Panc1 (cell line): Measurements from ENCODE around the gene SYT12. TPM values are rescaled to one million over a fixed set of nuclear protein-coding genes. Genes with fewer than 3 reads are reported as not detected.
A peak's percentile ranks its signal among the peaks of the same experiment; 100 is the strongest.

Source experiments
- ATAC-seq: fragments of 200-7000 bp; cut with Tn5 transposase; 2 replicates; pipeline ENCODE4 v1.9.1; 2020; ENCODE audit warnings: mild to moderate bottlenecking, moderate library complexity
- BruUV-seq: library from RNA; stranded (reverse); fragments of 400-500 nt; replicated peaks from 2 replicates; lab custom pipeline; 2021; lab: Mats Ljungman, UMichigan
- CTCF ChIA-PET: fragments of 300-600 bp; sonication (Branson Sonifier 250); formaldehyde crosslinking; loops from one replicate; lab custom pipeline; 2022; ENCODE audit warnings: antibody characterized with exemption; lab: Charles Lee
- POLR2A ChIA-PET: fragments of 300-600 bp; sonication (Branson Sonifier 250); formaldehyde crosslinking; loops from one replicate; lab custom pipeline; 2022; ENCODE audit warnings: antibody characterized with exemption; lab: Charles Lee
- DNase-seq: peaks from one replicate; pipeline ENCODE4 v3.0.0-alpha.2; 2010; ENCODE audit warnings: low read depth, low spot score
- H3K27ac ChIP-seq: 2 replicates; pipeline ENCODE4 v1.5.1; 2011; ENCODE audit warnings: mild to moderate bottlenecking, low read length, inconsistent platforms
- H3K27me3 ChIP-seq: fragments of 200-500 bp; sonication (Bioruptor generic); 2 replicates; pipeline ENCODE4 v1.6.0; 2014; ENCODE audit warnings: low read length, inconsistent platforms; ENCODE audit not compliant: control insufficient read depth, insufficient read depth
- H3K36me3 ChIP-seq: fragments of 200-500 bp; sonication (Bioruptor generic); 2 replicates; pipeline ENCODE4 v1.5.1; 2014; ENCODE audit warnings: inconsistent platforms, mild to moderate bottlenecking, low read length, moderate library complexity; ENCODE audit not compliant: control insufficient read depth, insufficient read depth
- H3K4me1 ChIP-seq: 2 replicates; pipeline ENCODE4 v1.5.1; 2011; ENCODE audit warnings: inconsistent platforms, mild to moderate bottlenecking, low read length, moderate library complexity; ENCODE audit not compliant: control insufficient read depth, insufficient read depth
- H3K4me3 ChIP-seq, 2 experiments: 2 replicates each; pipeline ENCODE4 v1.5.1; 2011 to 2012; ENCODE audit warnings: low read depth in 2 of 2, low read length in 2 of 2, mild to moderate bottlenecking in 2 of 2, inconsistent platforms in 1 of 2, moderate library complexity in 1 of 2
- H3K9me3 ChIP-seq: fragments of 200-500 bp; sonication (Bioruptor generic); 2 replicates; pipeline ENCODE4 v1.5.1; 2014; ENCODE audit warnings: low read depth, mild to moderate bottlenecking, inconsistent platforms, low read length, moderate library complexity; ENCODE audit not compliant: control insufficient read depth, insufficient read depth
- CTCF ChIP-seq: fragments of 450-650 bp; IDR thresholded peaks from 2 replicates; pipeline ENCODE4 v1.5.1; 2017; ENCODE audit warnings: mild to moderate bottlenecking
- POLR2AphosphoS5 ChIP-seq: IDR thresholded peaks from 2 replicates; pipeline ENCODE4 v1.6.1; 2012; ENCODE audit warnings: mild to moderate bottlenecking, low read depth, low read length, moderate library complexity
- REST ChIP-seq, 2 experiments: IDR thresholded peaks; 2 replicates each; pipeline ENCODE4 v1.6.1; 2011 to 2012; ENCODE audit warnings: low read depth in 2 of 2, control low read depth in 1 of 2, low read length in 1 of 2, mild to moderate bottlenecking in 1 of 2, moderate library complexity in 1 of 2; ENCODE audit not compliant: insufficient read depth in 1 of 2
- SIN3A ChIP-seq: IDR thresholded peaks from 2 replicates; pipeline ENCODE4 v1.6.1; 2012; ENCODE audit warnings: low read depth, mild to moderate bottlenecking, low read length, moderate library complexity, borderline replicate concordance; ENCODE audit not compliant: insufficient read depth
- TCF7L2 ChIP-seq: IDR thresholded peaks from 2 replicates; pipeline ENCODE4 v1.6.1; 2011; ENCODE audit warnings: mild to moderate bottlenecking, low read depth, low read length, inconsistent platforms
- in situ Hi-C: cut with HindIII; loops from 2 replicates; pipeline ENCODE4 v1.10.0; 2016; ENCODE audit warnings: low sequenced_read_pairs, low pct_unique_long_range_greater_than_20kb
- intact Hi-C: fragments of 100-400 bp; cut with micrococcal nuclease; formaldehyde crosslinking; loops from one replicate; pipeline ENCODE4 v1.10.0; 2022; ENCODE audit not compliant: unreplicated experiment
- total RNA-seq: library from RNA; stranded (reverse); gene quantifications from one replicate; pipeline ENCODE4 v1.2.1, GENCODE V29; 2021; ENCODE audit not compliant: unreplicated experiment

The SYT12 gene
- total RNA-seq, 1 experiment from 2014 or later = 0.62 TPM

- Histone ChIP-seq H3K27ac (no peak overlapping the region), H3K9me3 (no peaks in the 10 kb centered on the region; the same call in 1 of the 2 replicates), H3K4me1 (peaks cover 12% of the 10 kb centered on the region), H3K27me3 (no peaks in the 10 kb centered on the region), H3K4me3 (no peak overlapping the region), H3K36me3 (no peaks in the 10 kb centered on the region)
- DNase-seq = no peak
- peak; percentile 13; the same call in 1 of the 2 replicates for ATAC-seq
- no TSS peak for BruUV-seq
- TF ChIP-seq SIN3A = no peak
- no peak for TF ChIP-seq TCF7L2
- no peak for TF ChIP-seq POLR2AphosphoS5
- TF ChIP-seq REST (IDR thresholded peaks at IDR 0.05; ENCODE audit: insufficient read depth in 1 of 2, low read depth in 2 of 2, low read length in 1 of 2) = no peak
- no peak; the same call in 1 of the 2 replicates for TF ChIP-seq CTCF
- in situ Hi-C loops = no loop called here
- ChIA-PET POLR2A (no interaction called here), CTCF (interaction anchor here (0.5 to 1.6 kb wide), 7 partner anchors 11 to 340 kb away, joined by 3 to 7 read pairs (median 4); no protein-coding TSS in a partner anchor)
- intact Hi-C loops = no loop called here
These were observed 46.9 kb upstream of the SYT12 start for GRCh38 chr11:66976028-66976467.

- in situ Hi-C loops = no loop called here
- no peak overlapping the region for H3K4me3 ChIP-seq
- no peaks in the 10 kb centered on the region for H3K27me3 ChIP-seq
- DNase-seq (no peak), ATAC-seq (no peak)
- H3K4me1 ChIP-seq = peaks cover 16% of the 10 kb centered on the region
- intact Hi-C loops = no loop called here
- H3K9me3 ChIP-seq = no peaks in the 10 kb centered on the region; the same call in 1 of the 2 replicates
- ChIA-PET POLR2A (no interaction called here), CTCF (interaction anchor here (1.6 kb wide), 1 partner anchor 19 kb away, joined by 4 read pairs; no protein-coding TSS in a partner anchor)
- no peaks in the 10 kb centered on the region for H3K36me3 ChIP-seq
- no peak overlapping the region for H3K27ac ChIP-seq
- TF ChIP-seq SIN3A = no peak
- BruUV-seq = no TSS peak
These were observed 46.0 kb upstream of the SYT12 start for GRCh38 chr11:66976925-66977324.

- H3K4me3 ChIP-seq = no peak overlapping the region
- in situ Hi-C loops = no loop called here
- intact Hi-C loops = no loop called here
- no peak overlapping the region for H3K27ac ChIP-seq
- H3K36me3 ChIP-seq = no peaks in the 10 kb centered on the region
- peaks cover 21% of the 10 kb centered on the region for H3K4me1 ChIP-seq
- BruUV-seq = no TSS peak
- H3K27me3 ChIP-seq = no peaks in the 10 kb centered on the region
- H3K9me3 ChIP-seq = no peaks in the 10 kb centered on the region; the same call in 1 of the 2 replicates
- TF ChIP-seq REST (IDR thresholded peaks at IDR 0.05; ENCODE audit: insufficient read depth in 1 of 2, low read depth in 2 of 2, low read length in 1 of 2) (no peak), SIN3A (no peak), TCF7L2 (no peak), CTCF (no peak), POLR2AphosphoS5 (no peak)
- CTCF ChIA-PET = no interaction called here
- DNase-seq (no peak), ATAC-seq (no peak)
- POLR2A ChIA-PET = no interaction called here
These were observed 44.7 kb upstream of the SYT12 start for GRCh38 chr11:66978229-66978628.
